Coronary artery (tissue), 2 donors: ENCODE data around the gene EVA1C.

Experiments used
- DNase-seq: peaks from one replicate; pipeline ENCODE4 v3.0.0-alpha.2; 2017; ENCODE audit warnings: low spot score
- H3K27ac ChIP-seq, 2 donors: fragments of 200-600 bp; sonication (generic); one replicate each; pipeline ENCODE4 v1.5.1; 2016 to 2019
- H3K4me3 ChIP-seq: fragments of 200-600 bp; sonication (generic); 2 replicates; pipeline ENCODE4 v1.5.1; 2016; ENCODE audit warnings: mild to moderate bottlenecking, moderate library complexity
- CTCF ChIP-seq: fragments of 200-600 bp; sonication (generic); IDR thresholded peaks from one replicate; pipeline ENCODE4 v1.5.1; 2019; ENCODE audit warnings: antibody characterized with exemption

The EVA1C gene

GRCh38 chr21:32519945-32520874 lies 107.7 kb downstream of the EVA1C start:
- peak overlapping the region; percentile 36 to 80 for H3K27ac ChIP-seq
- DNase-seq: no peak
- no peak for TF ChIP-seq CTCF
- H3K4me3 ChIP-seq: peak overlapping the region; percentile 29

- Histone ChIP-seq H3K27ac (peak overlapping the region; percentile 36 to 80), H3K4me3 (peak overlapping the region; percentile 29)
- peak; percentile 88 for DNase-seq
- no peak for TF ChIP-seq CTCF
These were observed 108.6 kb downstream of the EVA1C start for GRCh38 chr21:32520875-32521735.

GRCh38 chr21:32521736-32522355 lies 109.3 kb downstream of the EVA1C start:
- TF ChIP-seq CTCF: no peak
- peak overlapping the region; percentile 36 to 80 for H3K27ac ChIP-seq
- no peak for DNase-seq
- H3K4me3 ChIP-seq: no peak overlapping the region

- H3K27ac ChIP-seq: peak overlapping the region in 1 of 2 donors; percentile 24
- TF ChIP-seq CTCF: no peak
- no peak overlapping the region for H3K4me3 ChIP-seq
- DNase-seq: no peak
These were observed 111.0 kb downstream of the EVA1C start for GRCh38 chr21:32523463-32523862.

- DNase-seq: no peak
- TF ChIP-seq CTCF: no peak
- no peak overlapping the region for H3K4me3 ChIP-seq
- H3K27ac ChIP-seq: peak overlapping the region in 1 of 2 donors; percentile 63
These were observed 111.6 kb downstream of the EVA1C start for GRCh38 chr21:32523988-32524719.

- peak overlapping the region in 1 of 2 donors; percentile 63 for H3K27ac ChIP-seq
- TF ChIP-seq CTCF: no peak
- DNase-seq: no peak
- no peak overlapping the region for H3K4me3 ChIP-seq
These were observed 112.8 kb downstream of the EVA1C start for GRCh38 chr21:32525282-32525681.
